Panc1 (cell line): ENCODE results near the gene SOBP.

ENCODE experiments used
- POLR2AphosphoS5 ChIP-seq: IDR thresholded peaks from 2 replicates; pipeline ENCODE4 v1.6.1; 2012; ENCODE audit warnings: mild to moderate bottlenecking, low read depth, low read length, moderate library complexity
- SIN3A ChIP-seq: IDR thresholded peaks from 2 replicates; pipeline ENCODE4 v1.6.1; 2012; ENCODE audit warnings: low read depth, mild to moderate bottlenecking, low read length, moderate library complexity, borderline replicate concordance; ENCODE audit not compliant: insufficient read depth
- TCF7L2 ChIP-seq: IDR thresholded peaks from 2 replicates; pipeline ENCODE4 v1.6.1; 2011; ENCODE audit warnings: mild to moderate bottlenecking, low read depth, low read length, inconsistent platforms
- TF ChIP-seq, protein P1 (sequence below): fragments of 450-650 bp; IDR thresholded peaks from 2 replicates; pipeline ENCODE4 v1.5.1; 2017; ENCODE audit warnings: mild to moderate bottlenecking
- TF ChIP-seq, protein P2 (sequence below), 2 experiments: IDR thresholded peaks; 2 replicates each; pipeline ENCODE4 v1.6.1; 2011 to 2012; ENCODE audit warnings: low read depth in 2 of 2, control low read depth in 1 of 2, low read length in 1 of 2, mild to moderate bottlenecking in 1 of 2, moderate library complexity in 1 of 2; ENCODE audit not compliant: insufficient read depth in 1 of 2

DNA sequence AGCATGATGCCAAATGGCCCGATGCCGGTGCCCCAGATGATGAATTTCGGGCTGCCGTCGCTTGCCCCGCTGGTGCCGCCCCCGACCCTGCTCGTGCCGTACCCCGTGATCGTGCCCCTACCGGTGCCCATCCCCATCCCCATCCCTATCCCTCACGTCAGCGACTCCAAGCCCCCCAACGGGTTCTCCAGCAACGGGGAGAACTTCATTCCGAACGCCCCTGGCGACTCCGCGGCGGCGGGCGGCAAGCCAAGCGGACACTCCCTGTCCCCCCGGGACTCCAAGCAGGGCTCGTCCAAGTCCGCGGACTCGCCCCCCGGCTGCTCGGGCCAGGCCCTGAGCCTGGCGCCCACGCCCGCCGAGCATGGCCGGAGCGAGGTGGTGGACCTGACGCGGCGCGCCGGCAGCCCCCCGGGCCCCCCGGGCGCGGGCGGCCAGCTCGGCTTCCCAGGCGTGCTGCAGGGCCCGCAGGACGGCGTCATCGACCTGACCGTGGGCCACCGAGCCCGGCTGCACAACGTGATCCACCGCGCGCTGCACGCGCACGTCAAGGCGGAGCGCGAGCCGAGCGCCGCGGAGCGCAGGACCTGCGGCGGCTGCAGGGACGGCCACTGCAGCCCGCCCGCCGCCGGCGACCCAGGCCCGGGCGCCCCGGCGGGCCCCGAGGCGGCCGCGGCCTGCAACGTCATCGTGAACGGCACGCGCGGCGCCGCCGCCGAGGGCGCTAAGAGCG is 144.6 kb downstream of the SOBP start:
- TF ChIP-seq POLR2AphosphoS5 (no peak), SIN3A (no peak), TCF7L2 (no peak)
- TF ChIP-seq, protein P1, sequence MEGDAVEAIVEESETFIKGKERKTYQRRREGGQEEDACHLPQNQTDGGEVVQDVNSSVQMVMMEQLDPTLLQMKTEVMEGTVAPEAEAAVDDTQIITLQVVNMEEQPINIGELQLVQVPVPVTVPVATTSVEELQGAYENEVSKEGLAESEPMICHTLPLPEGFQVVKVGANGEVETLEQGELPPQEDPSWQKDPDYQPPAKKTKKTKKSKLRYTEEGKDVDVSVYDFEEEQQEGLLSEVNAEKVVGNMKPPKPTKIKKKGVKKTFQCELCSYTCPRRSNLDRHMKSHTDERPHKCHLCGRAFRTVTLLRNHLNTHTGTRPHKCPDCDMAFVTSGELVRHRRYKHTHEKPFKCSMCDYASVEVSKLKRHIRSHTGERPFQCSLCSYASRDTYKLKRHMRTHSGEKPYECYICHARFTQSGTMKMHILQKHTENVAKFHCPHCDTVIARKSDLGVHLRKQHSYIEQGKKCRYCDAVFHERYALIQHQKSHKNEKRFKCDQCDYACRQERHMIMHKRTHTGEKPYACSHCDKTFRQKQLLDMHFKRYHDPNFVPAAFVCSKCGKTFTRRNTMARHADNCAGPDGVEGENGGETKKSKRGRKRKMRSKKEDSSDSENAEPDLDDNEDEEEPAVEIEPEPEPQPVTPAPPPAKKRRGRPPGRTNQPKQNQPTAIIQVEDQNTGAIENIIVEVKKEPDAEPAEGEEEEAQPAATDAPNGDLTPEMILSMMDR: no peak
- TF ChIP-seq, protein P2, sequence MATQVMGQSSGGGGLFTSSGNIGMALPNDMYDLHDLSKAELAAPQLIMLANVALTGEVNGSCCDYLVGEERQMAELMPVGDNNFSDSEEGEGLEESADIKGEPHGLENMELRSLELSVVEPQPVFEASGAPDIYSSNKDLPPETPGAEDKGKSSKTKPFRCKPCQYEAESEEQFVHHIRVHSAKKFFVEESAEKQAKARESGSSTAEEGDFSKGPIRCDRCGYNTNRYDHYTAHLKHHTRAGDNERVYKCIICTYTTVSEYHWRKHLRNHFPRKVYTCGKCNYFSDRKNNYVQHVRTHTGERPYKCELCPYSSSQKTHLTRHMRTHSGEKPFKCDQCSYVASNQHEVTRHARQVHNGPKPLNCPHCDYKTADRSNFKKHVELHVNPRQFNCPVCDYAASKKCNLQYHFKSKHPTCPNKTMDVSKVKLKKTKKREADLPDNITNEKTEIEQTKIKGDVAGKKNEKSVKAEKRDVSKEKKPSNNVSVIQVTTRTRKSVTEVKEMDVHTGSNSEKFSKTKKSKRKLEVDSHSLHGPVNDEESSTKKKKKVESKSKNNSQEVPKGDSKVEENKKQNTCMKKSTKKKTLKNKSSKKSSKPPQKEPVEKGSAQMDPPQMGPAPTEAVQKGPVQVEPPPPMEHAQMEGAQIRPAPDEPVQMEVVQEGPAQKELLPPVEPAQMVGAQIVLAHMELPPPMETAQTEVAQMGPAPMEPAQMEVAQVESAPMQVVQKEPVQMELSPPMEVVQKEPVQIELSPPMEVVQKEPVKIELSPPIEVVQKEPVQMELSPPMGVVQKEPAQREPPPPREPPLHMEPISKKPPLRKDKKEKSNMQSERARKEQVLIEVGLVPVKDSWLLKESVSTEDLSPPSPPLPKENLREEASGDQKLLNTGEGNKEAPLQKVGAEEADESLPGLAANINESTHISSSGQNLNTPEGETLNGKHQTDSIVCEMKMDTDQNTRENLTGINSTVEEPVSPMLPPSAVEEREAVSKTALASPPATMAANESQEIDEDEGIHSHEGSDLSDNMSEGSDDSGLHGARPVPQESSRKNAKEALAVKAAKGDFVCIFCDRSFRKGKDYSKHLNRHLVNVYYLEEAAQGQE (IDR thresholded peaks at IDR 0.05; ENCODE audit: insufficient read depth in 1 of 2, low read depth in 2 of 2, low read length in 1 of 2): no peak
